ENCODE measurements around the gene CYGB. TPM values are rescaled to one million over a fixed set of nuclear protein-coding genes. Genes with fewer than 3 reads are reported as not detected.

Gene CYGB
- total and polyA plus RNA-seq, 2 of the 13 experiments (the other 11 are each of a cell fraction or from before 2014, with no cell fraction given), result 18.9 to 27.1 TPM

DNA sequence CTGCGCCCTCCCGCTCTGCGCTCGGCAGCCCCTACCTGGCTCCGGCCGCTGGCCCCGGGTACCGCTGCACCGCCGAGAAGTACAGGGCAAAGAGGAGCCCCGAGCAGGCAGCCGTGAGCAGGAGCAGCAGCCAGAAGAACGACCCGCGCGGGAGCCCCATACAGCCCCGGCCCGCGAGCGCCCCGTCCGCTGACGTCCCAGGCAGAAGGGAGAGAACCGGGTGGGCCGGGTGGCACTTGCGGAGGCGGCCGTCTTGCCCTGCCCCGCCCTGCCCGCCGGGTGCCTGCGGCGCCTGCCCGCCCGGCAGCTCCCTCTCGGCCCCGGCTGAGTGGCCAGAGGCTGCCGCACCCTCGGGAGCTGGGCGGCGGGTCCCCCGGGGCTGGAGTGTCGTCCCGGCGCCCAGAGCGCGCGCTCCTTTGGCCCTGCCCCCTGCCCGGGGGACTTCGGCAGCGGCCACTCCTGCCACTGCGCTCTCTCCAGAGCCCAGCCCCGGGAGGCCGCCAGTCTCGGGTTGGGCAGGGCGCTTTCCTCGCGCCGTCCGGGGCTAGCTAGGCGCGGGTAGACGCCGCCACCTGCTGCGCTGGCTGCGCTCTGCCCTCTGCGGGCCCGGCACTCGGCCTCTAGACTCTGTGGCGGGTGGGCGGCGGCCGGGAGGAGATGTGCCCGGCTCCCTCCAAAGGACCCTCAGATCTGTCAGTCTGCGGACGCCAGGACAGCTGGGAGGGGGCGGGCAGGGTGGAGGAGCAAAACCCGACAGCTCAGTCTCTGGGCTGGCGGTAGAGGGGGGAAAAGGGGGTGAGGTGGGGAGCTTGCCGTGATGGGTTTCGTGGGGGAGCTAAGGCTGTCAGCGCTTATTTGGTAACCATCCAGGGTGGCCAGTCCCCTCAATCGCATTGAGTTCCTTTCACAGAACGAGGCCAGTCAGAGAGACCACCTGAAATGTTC, 48.4 kb upstream of the CYGB start, which contains the start of gene ST6GALNAC2 (continued):
- no peak for TF ChIP-seq HMGXB3 (CRISPR knock-in tag; IDR thresholded peaks at IDR 0.05; ENCODE audit: borderline replicate concordance)
- TF ChIP-seq SP5 (CRISPR knock-in tag; IDR thresholded peaks at IDR 0.05; ENCODE audit: borderline replicate concordance, low read depth), result 0 out of 2 replicates have a peak, but pooled peaks have one; percentile 22
- peak; percentile 38; the same call in 1 of the 3 replicates for TF ChIP-seq MXI1 (IDR thresholded peaks at IDR 0.05; ENCODE audit: borderline replicate concordance, low read depth, low read length)
- TF ChIP-seq ZNF275 (CRISPR knock-in tag; IDR thresholded peaks at IDR 0.05; ENCODE audit: borderline replicate concordance), result peak; percentile 35; the same call in 1 of the 2 replicates
- peak; percentile 76 for TF ChIP-seq SALL2 (CRISPR knock-in tag; IDR thresholded peaks at IDR 0.05)
- TF ChIP-seq, protein P1, sequence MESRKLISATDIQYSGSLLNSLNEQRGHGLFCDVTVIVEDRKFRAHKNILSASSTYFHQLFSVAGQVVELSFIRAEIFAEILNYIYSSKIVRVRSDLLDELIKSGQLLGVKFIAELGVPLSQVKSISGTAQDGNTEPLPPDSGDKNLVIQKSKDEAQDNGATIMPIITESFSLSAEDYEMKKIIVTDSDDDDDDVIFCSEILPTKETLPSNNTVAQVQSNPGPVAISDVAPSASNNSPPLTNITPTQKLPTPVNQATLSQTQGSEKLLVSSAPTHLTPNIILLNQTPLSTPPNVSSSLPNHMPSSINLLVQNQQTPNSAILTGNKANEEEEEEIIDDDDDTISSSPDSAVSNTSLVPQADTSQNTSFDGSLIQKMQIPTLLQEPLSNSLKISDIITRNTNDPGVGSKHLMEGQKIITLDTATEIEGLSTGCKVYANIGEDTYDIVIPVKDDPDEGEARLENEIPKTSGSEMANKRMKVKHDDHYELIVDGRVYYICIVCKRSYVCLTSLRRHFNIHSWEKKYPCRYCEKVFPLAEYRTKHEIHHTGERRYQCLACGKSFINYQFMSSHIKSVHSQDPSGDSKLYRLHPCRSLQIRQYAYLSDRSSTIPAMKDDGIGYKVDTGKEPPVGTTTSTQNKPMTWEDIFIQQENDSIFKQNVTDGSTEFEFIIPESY (CRISPR knock-in tag; IDR thresholded peaks at IDR 0.05), result 0 out of 2 replicates have a peak, but pooled peaks have one; percentile 39
- no peak for TF ChIP-seq NONO (IDR thresholded peaks at IDR 0.05)
- peak; percentile 66; the same call in 1 of the 2 replicates for TF ChIP-seq NONO (CRISPR knock-in tag; conservative IDR thresholded peaks at IDR 0.05)
- TF ChIP-seq ERF (CRISPR knock-in tag; IDR thresholded peaks at IDR 0.05), result peak; percentile 62; the same call in 1 of the 2 replicates
- no peak for TF ChIP-seq ZNF569 (CRISPR knock-in tag; IDR thresholded peaks at IDR 0.05; ENCODE audit: borderline replicate concordance)
- peak; percentile 55; the same call in 1 of the 2 replicates for TF ChIP-seq MTA1 (CRISPR knock-in tag; IDR thresholded peaks at IDR 0.05; ENCODE audit: borderline replicate concordance)
- TF ChIP-seq ZFP1 (CRISPR knock-in tag; IDR thresholded peaks at IDR 0.05), result no peak
- TF ChIP-seq, protein P2, sequence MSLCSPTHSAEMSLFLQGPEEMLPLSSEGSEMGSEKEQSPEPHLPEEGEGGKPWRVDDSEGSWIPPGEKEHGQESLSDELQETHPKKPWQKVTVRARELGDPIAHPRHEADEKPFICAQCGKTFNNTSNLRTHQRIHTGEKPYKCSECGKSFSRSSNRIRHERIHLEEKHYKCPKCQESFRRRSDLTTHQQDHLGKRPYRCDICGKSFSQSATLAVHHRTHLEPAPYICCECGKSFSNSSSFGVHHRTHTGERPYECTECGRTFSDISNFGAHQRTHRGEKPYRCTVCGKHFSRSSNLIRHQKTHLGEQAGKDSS (CRISPR knock-in tag; IDR thresholded peaks at IDR 0.05; ENCODE audit: borderline replicate concordance, low read depth), result peak; percentile 63; the same call in 1 of the 2 replicates
- peak; percentile 90 for TF ChIP-seq CTCF (CRISPR knock-in tag; IDR thresholded peaks at IDR 0.05)
- TF ChIP-seq, protein P3, sequence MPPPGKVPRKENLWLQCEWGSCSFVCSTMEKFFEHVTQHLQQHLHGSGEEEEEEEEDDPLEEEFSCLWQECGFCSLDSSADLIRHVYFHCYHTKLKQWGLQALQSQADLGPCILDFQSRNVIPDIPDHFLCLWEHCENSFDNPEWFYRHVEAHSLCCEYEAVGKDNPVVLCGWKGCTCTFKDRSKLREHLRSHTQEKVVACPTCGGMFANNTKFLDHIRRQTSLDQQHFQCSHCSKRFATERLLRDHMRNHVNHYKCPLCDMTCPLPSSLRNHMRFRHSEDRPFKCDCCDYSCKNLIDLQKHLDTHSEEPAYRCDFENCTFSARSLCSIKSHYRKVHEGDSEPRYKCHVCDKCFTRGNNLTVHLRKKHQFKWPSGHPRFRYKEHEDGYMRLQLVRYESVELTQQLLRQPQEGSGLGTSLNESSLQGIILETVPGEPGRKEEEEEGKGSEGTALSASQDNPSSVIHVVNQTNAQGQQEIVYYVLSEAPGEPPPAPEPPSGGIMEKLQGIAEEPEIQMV (CRISPR knock-in tag; IDR thresholded peaks at IDR 0.05; ENCODE audit: low read depth), result peak; percentile 56; the same call in 1 of the 2 replicates
